ENCODE measurements around the gene EIF1AY.

EIF1AY gene, protein sequence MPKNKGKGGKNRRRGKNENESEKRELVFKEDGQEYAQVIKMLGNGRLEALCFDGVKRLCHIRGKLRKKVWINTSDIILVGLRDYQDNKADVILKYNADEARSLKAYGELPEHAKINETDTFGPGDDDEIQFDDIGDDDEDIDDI

DNA sequence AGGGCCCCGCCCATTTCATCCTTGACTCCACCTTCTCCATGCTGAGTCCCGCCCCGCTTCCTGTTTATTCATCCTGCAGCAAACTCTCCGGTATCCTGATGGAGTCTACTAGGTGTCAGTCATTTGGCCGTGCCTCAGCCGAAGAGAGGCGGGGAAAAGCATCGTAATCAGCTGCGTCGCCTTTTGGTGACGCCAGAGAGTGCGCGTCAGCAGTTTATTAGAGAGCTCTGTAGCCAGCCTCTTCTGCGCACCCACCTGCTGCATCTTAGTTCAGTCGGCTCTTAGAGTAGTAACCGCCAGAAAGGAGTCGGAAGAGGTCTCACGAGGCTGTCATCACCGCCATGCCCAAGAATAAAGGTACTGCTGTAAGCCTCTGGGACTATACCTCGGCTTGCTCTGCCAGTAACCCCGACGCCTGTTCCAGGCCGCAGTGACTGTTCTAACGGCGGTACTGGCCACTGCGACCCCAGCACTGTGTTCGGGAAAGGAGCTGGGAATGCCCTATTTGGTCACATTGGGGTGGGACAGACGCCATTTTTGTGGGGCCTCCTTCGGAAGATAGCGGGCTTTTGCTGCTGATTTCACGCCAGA, at the start of gene EIF1AY:
Gene EIF1AY, plus strand, starts transcription at position 246 of the 591 bp plus-strand sequence. Its CDS starts 96 bp downstream, at position 342.
- TF ChIP-seq, protein P1, sequence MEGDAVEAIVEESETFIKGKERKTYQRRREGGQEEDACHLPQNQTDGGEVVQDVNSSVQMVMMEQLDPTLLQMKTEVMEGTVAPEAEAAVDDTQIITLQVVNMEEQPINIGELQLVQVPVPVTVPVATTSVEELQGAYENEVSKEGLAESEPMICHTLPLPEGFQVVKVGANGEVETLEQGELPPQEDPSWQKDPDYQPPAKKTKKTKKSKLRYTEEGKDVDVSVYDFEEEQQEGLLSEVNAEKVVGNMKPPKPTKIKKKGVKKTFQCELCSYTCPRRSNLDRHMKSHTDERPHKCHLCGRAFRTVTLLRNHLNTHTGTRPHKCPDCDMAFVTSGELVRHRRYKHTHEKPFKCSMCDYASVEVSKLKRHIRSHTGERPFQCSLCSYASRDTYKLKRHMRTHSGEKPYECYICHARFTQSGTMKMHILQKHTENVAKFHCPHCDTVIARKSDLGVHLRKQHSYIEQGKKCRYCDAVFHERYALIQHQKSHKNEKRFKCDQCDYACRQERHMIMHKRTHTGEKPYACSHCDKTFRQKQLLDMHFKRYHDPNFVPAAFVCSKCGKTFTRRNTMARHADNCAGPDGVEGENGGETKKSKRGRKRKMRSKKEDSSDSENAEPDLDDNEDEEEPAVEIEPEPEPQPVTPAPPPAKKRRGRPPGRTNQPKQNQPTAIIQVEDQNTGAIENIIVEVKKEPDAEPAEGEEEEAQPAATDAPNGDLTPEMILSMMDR (IDR thresholded peaks at IDR 0.05): no peak
- no peaks in the 10 kb centered on the region for H3K36me3 Mint-ChIP-seq (ENCODE audit: low read depth)
- H3K27ac Mint-ChIP-seq: no peak within 1 kb of the TSS
- no peaks in the 10 kb centered on the region for H3K4me1 Mint-ChIP-seq
- DNase-seq: no peak
- H3K9me3 Mint-ChIP-seq: no peaks in the 10 kb centered on the region
- H3K4me3 Mint-ChIP-seq: no peak within 1 kb of the TSS
- H3K27me3 Mint-ChIP-seq (ENCODE audit: low read depth, poor library complexity): no peaks in the 10 kb centered on the region

DNA sequence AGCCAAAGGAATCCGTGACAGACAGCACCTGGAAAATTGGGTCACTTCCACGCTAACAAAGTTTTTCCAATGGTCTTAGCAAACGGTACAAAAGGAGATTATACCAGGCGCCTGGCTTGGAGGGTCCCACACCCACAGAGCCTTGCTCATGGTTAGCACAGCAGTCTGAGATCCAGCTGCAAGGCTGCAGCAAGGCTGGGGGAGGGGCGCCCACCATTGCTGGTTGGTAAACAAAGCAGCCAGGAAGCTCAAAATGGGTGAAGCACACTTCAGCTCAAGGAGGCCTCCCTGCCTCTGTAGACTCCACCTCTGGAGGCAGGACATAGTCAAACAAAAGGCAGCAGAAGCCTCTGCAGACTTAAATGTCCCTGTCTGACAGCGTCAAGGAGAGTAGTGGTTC, 47.1 kb upstream of the EIF1AY start:
- H3K36me3 Mint-ChIP-seq (ENCODE audit: low read depth): no peaks in the 10 kb centered on the region
- H3K9me3 Mint-ChIP-seq: no peaks in the 10 kb centered on the region
- no peaks in the 10 kb centered on the region for H3K27me3 Mint-ChIP-seq (ENCODE audit: low read depth, poor library complexity)
- DNase-seq: no peak
- TF ChIP-seq, protein P1 (IDR thresholded peaks at IDR 0.05): no peak
- no peak overlapping the region for H3K4me3 Mint-ChIP-seq
- H3K4me1 Mint-ChIP-seq: no peaks in the 10 kb centered on the region
- H3K27ac Mint-ChIP-seq: no peak overlapping the region

DNA sequence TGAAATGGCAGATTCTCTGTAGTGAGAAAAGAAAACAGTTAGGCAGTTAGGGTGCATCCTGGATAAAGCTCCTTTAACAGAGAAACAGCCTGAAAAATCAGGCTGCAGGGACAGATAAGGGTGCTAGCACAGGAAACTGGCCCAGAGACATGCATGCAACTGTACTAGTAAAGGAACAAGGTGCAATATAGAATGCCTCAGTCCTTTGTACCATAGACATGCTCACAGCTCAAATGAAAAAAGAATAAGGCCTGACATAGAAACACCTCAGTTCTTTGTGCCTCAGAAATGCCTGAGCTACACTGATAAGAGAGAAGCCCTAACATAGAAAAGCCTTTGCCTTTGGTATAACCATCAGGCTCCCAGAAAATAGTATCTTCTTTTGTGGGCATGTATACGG, 37.4 kb upstream of the EIF1AY start:
- no peaks in the 10 kb centered on the region for H3K36me3 Mint-ChIP-seq (ENCODE audit: low read depth)
- H3K4me1 Mint-ChIP-seq: no peaks in the 10 kb centered on the region
- no peaks in the 10 kb centered on the region for H3K27me3 Mint-ChIP-seq (ENCODE audit: low read depth, poor library complexity)
- TF ChIP-seq, protein P1 (IDR thresholded peaks at IDR 0.05): no peak
- no peak for DNase-seq
- H3K4me3 Mint-ChIP-seq: no peak overlapping the region
- H3K9me3 Mint-ChIP-seq: no peaks in the 10 kb centered on the region
- no peak overlapping the region for H3K27ac Mint-ChIP-seq

DNA sequence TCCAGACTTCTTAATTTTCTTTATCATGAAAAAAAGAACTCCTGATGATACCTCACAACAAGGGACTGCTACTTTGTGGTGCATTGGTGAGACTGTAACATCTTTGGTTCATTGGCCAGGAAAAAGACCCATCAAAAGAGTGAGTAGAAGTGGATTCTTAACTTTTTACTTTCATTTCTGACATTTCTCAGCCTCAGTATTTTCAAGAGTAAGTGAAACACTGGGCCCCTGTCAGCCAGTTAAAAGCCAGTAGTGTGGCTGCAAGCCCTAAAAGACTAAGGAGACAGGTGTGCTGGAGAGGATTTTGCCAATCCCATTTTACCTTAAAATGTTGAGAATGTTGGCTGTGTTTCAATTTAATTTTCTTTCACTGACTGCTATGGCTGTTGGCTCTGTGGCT, 36.6 kb upstream of the EIF1AY start:
- H3K27me3 Mint-ChIP-seq (ENCODE audit: low read depth, poor library complexity): no peaks in the 10 kb centered on the region
- no peaks in the 10 kb centered on the region for H3K4me1 Mint-ChIP-seq
- H3K27ac Mint-ChIP-seq: no peak overlapping the region
- H3K4me3 Mint-ChIP-seq: no peak overlapping the region
- TF ChIP-seq, protein P1 (IDR thresholded peaks at IDR 0.05): no peak
- H3K36me3 Mint-ChIP-seq (ENCODE audit: low read depth): no peaks in the 10 kb centered on the region
- H3K9me3 Mint-ChIP-seq: no peaks in the 10 kb centered on the region
- DNase-seq: no peak

DNA sequence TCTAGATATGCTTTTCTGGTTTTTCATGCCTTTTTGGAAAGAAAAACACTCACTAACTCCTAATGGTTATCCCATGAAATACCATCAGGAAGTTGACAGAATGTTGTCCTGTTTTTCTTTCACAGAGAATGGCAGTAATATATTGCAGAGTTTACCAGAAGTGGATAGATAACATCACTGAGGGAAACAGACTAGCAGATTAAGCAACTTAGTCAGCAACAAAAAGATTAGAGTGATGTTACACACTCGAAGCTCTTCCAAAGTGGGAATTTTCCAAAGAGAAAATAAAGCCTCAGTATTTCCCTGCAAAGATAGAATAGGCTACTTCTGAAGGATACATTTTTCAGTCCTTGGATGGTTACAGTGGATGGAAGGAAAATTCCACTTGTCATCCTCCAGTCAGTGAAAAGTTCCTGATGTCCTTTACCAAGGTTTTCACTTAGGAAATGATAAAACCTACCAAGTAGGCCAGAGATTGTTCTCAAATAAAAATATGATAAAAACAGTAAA, 31.1 kb upstream of the EIF1AY start:
- TF ChIP-seq, protein P1 (IDR thresholded peaks at IDR 0.05): no peak
- H3K9me3 Mint-ChIP-seq: no peaks in the 10 kb centered on the region
- H3K27ac Mint-ChIP-seq: no peak overlapping the region
- H3K27me3 Mint-ChIP-seq (ENCODE audit: low read depth, poor library complexity): no peaks in the 10 kb centered on the region
- H3K4me3 Mint-ChIP-seq: no peak overlapping the region
- H3K4me1 Mint-ChIP-seq: no peaks in the 10 kb centered on the region
- no peak for DNase-seq
- H3K36me3 Mint-ChIP-seq (ENCODE audit: low read depth): no peaks in the 10 kb centered on the region

DNA sequence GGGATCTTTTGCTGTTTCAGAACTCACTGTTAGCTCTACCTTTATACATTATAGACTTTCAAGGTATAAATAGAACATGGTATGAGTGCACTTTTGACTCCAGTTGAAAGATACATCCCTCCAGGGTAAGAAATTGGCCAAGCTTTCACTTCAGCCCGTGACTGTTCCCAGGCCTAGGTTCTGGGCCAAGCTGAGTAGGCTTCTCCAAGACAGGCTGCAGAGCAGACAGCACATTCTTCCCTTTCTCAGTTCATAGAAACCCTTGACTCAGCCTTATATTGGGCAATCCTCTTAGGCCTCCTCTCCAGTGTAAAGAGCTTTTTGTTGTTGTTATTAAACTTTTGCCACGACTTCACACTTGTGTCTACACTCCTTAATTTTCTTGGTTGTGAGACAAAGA, 29.5 kb upstream of the EIF1AY start:
- no peaks in the 10 kb centered on the region for H3K27me3 Mint-ChIP-seq (ENCODE audit: low read depth, poor library complexity)
- H3K27ac Mint-ChIP-seq: no peak overlapping the region
- no peak for DNase-seq
- TF ChIP-seq, protein P1 (IDR thresholded peaks at IDR 0.05): no peak
- no peaks in the 10 kb centered on the region for H3K36me3 Mint-ChIP-seq (ENCODE audit: low read depth)
- H3K9me3 Mint-ChIP-seq: no peaks in the 10 kb centered on the region
- no peak overlapping the region for H3K4me3 Mint-ChIP-seq
- no peaks in the 10 kb centered on the region for H3K4me1 Mint-ChIP-seq
